Astrocyte of the cerebellum (primary cell): ENCODE results near the gene OR52W1.

ENCODE experiments used
- DNase-seq: peaks from one replicate; pipeline ENCODE4 v3.0.0-alpha.2; 2011; ENCODE audit warnings: low read depth
- H3K4me3 ChIP-seq: 2 replicates; pipeline ENCODE4 v1.5.1; 2011; ENCODE audit warnings: mild to moderate bottlenecking, low read depth, low read length, moderate library complexity
- in situ Hi-C: cut with HindIII; loops from 2 replicates; pipeline ENCODE4 v1.10.0; 2017; ENCODE audit warnings: low sequenced_read_pairs
- TF ChIP-seq, protein P1 (sequence below): IDR thresholded peaks from 2 replicates; pipeline ENCODE4 v1.5.1; 2012; ENCODE audit warnings: low read length, low read depth, moderate library complexity, mild to moderate bottlenecking; ENCODE audit errors: missing control alignments

Gene OR52W1

DNA sequence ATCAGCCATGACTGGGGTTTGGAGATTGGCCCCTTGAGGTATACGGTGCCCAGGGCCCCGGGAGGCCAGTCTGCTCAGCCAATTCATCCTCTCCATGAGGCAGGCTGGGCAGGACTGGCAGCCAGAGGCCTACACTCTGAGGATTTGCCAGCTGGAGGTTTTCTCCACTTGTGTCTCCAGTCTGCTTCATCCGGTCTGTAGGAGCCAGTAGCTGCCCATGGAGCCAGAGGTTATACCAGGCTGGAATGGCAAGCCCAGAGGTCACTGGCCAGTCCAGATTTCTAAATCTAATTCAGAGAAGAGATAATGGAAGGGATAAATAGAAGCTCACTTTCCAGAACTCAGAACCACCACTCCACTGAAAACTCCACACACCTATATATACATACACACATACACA lies 25.4 kb downstream of the OR52W1 start:
- in situ Hi-C loops = no loop called here
- TF ChIP-seq, protein P1, sequence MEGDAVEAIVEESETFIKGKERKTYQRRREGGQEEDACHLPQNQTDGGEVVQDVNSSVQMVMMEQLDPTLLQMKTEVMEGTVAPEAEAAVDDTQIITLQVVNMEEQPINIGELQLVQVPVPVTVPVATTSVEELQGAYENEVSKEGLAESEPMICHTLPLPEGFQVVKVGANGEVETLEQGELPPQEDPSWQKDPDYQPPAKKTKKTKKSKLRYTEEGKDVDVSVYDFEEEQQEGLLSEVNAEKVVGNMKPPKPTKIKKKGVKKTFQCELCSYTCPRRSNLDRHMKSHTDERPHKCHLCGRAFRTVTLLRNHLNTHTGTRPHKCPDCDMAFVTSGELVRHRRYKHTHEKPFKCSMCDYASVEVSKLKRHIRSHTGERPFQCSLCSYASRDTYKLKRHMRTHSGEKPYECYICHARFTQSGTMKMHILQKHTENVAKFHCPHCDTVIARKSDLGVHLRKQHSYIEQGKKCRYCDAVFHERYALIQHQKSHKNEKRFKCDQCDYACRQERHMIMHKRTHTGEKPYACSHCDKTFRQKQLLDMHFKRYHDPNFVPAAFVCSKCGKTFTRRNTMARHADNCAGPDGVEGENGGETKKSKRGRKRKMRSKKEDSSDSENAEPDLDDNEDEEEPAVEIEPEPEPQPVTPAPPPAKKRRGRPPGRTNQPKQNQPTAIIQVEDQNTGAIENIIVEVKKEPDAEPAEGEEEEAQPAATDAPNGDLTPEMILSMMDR = no peak
- DNase-seq = no peak
- H3K4me3 ChIP-seq = no peak overlapping the region

DNA sequence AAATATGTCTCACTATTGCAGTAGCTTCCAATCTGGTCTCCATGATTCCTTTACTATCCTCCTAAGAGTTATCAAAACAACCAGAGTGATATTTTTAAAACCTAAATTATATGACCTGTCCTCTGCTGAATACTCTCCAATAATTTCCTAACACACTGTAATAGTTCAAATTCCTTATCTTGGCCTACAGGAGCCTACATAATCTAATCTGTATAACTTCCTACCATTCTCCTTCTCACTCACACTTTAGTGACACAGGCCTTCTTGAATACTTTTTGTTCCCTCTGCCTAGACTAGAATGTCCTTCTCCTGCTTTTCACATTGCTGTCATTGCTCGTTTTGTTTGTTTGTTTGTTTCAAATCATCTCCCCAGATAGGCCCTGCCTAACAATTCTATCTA lies 26.0 kb downstream of the OR52W1 start:
- H3K4me3 ChIP-seq = no peak overlapping the region
- no peak for DNase-seq
- TF ChIP-seq, protein P1 = no peak
- in situ Hi-C loops = no loop called here

DNA sequence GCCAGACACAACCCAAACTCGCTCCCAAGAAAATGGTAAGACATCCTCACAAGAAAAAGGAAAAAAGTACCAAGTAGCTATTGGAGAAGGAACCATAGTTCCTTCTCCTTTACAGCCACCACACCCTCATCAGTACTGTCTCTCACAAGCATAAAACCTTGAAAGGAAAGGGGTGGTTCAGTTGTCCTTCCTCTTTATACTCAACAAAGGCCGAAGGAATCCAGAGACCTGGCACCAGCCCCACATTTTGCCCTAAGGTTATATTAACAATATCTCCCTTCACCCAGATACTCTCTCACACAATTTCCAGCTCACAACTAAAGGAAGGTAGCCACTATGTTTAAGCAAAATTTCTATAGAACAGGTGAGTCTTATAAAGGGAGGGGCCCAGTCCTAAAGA lies 26.9 kb downstream of the OR52W1 start:
- no peak for DNase-seq
- in situ Hi-C loops = no loop called here
- TF ChIP-seq, protein P1 = no peak
- H3K4me3 ChIP-seq = no peak overlapping the region

DNA sequence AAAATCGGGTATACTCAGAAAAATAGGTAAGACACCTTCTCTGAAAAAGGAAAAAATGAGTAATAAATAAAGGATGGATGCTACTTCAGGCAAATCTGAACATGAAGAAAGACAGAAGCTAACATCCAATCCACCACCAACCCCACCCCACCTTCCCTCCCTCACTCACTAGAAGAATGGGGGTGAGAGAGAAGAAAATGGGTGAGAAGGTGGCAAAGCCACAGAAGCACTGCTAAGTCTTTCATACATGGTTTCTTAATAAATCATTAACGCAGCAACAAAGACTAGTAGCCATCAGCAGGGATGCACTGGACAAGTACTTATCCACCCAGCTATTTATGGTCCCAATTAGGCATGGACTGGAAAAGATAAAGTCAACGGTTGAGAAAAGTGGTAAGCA lies 29.5 kb downstream of the OR52W1 start:
- DNase-seq = no peak
- in situ Hi-C loops = no loop called here
- H3K4me3 ChIP-seq = no peak overlapping the region
- TF ChIP-seq, protein P1 = no peak

DNA sequence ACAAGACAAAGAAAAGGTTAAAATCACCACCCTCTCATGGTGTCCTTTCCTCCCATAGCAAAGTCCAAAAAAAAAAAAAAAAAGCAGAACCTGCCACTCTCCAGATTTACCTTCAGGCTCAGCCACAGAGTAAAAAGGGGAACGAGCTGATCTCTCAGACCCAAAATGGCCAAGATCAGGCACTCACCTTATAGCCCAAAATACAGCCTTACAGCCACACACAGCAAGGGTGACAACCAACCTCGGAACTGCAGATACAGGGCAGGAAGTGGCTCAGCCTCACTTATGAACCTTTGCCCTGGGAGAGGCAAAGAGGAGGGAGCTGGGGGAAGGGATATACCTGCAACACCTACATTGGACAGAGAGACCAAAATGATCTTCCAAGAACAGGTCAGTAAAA lies 30.9 kb downstream of the OR52W1 start:
- H3K4me3 ChIP-seq = no peak overlapping the region
- no peak for DNase-seq
- in situ Hi-C loops = no loop called here

DNA sequence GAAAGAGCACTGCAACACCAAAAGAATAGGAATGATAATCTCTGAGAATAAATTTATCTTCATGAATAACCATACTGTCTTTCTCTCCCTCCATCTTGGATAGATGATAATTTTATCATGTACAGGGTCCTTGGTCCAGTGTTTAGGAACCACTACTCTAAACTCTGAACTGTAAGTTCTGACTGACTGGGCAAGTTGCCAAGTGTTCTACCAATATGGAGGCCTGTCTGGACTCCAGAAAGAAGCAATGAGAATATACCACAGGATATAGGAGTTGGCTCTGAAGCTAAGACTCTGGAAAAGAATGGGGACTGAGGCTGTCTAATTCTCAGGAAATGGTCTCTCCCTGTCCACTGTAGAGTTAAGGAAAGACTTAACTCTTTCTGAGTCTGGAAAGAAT lies 33.9 kb downstream of the OR52W1 start:
- TF ChIP-seq, protein P1 = no peak
- in situ Hi-C loops = no loop called here
- H3K4me3 ChIP-seq = no peak overlapping the region
- DNase-seq = no peak

More for the DNA sequence above, 30.9 kb downstream of the OR52W1 start:
- TF ChIP-seq, protein P1 = no peak

DNA sequence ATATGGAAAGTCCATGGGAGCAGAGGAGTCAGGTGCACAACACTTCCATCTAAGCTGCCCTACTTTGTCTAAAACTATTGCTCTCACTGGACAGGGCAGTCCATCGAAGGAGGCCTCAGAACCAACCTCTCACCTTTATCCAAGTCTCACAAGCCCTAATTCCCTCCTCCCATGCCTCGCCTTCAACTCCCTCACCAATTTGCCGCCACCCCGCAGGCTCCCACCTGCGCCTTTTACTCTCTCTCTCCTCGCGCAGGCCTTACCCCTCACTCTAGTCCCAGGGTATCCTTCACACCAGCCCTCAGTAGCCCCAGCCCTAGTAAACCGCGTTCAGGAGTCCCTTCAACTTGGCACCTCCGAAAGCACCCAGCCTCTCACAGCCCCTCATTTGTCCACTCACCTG lies 35.0 kb downstream of the OR52W1 start:
- in situ Hi-C loops = no loop called here

More for the DNA sequence above, 35.0 kb downstream of the OR52W1 start:
- no peak for DNase-seq
- H3K4me3 ChIP-seq = peak overlapping the region; percentile 98
- TF ChIP-seq, protein P1 = no peak
